Stomach (tissue), 4 donors: ENCODE measurements around the gene NT5C.

Source experiments
- EP300 ChIP-seq: sonication (generic); formaldehyde crosslinking; IDR thresholded peaks from one replicate; pipeline ENCODE4 v1.6.1; 2017; ENCODE audit warnings: antibody characterized with exemption
- POLR2A ChIP-seq, 4 donors: fragments of 450-650 bp; IDR thresholded peaks; one replicate each; pipeline ENCODE4 v1.6.1; 2016; ENCODE audit warnings: antibody characterized with exemption in 4 of 4, control low read depth in 2 of 4, mild to moderate bottlenecking in 1 of 4, moderate library complexity in 1 of 4
- POLR2AphosphoS5 ChIP-seq, 3 donors: sonication (generic); formaldehyde crosslinking; IDR thresholded peaks; one replicate each; pipeline ENCODE4 v1.6.1; 2016; ENCODE audit warnings: antibody characterized with exemption in 3 of 3
- TF ChIP-seq, protein P1 (sequence below), 7 experiments: fragments of 450-650 bp in 4 of 7; fragments of 200-600 bp in 3 of 7; sonication (generic) in 3 of 7; IDR thresholded peaks; one replicate each; pipeline ENCODE4 v1.5.1; 2016 to 2019; ENCODE audit warnings: antibody characterized with exemption in 7 of 7, control low read depth in 2 of 7, mild to moderate bottlenecking in 1 of 7

DNA sequence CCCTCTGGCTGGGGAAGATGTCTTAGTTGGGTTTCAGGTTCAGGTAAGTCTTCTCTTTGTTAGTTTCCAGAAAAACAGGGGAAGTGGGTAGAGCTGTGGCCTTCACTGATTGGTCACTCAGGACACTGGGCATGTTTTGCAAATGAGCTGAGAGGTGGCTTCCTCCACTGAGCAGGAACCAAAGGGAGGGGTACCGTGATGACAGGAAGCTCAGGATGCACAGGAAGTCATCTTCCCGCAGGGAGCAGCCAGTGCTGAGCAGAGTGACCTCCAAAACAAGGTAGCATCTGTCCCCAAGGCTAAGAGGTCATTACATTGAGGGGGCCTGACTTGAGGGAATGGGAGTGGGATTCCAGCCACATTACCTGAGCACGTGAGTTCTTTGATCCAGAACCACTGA lies 5.6 kb downstream of the NT5C start:
- no peak for TF ChIP-seq POLR2A (IDR thresholded peaks at IDR 0.05)
- TF ChIP-seq, protein P1, sequence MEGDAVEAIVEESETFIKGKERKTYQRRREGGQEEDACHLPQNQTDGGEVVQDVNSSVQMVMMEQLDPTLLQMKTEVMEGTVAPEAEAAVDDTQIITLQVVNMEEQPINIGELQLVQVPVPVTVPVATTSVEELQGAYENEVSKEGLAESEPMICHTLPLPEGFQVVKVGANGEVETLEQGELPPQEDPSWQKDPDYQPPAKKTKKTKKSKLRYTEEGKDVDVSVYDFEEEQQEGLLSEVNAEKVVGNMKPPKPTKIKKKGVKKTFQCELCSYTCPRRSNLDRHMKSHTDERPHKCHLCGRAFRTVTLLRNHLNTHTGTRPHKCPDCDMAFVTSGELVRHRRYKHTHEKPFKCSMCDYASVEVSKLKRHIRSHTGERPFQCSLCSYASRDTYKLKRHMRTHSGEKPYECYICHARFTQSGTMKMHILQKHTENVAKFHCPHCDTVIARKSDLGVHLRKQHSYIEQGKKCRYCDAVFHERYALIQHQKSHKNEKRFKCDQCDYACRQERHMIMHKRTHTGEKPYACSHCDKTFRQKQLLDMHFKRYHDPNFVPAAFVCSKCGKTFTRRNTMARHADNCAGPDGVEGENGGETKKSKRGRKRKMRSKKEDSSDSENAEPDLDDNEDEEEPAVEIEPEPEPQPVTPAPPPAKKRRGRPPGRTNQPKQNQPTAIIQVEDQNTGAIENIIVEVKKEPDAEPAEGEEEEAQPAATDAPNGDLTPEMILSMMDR (IDR thresholded peaks at IDR 0.05) = no peak
- TF ChIP-seq EP300 = no peak
- TF ChIP-seq POLR2AphosphoS5 (IDR thresholded peaks at IDR 0.05) = no peak
